Keratinocyte (primary cell): ENCODE data around the gene IKZF1. TPM values are rescaled to one million over a fixed set of nuclear protein-coding genes. Genes with fewer than 3 reads are reported as not detected.

Source experiments
- DNase-seq: peaks from one replicate; pipeline ENCODE4 v3.0.0-alpha.2; 2011; ENCODE audit warnings: low read depth, missing footprints, low spot score
- FAIRE-seq: peaks from 2 replicates; lab custom pipeline; 2011; peaks lifted over from hg19 to GRCh38; lab: Jason Lieb, UNC
- H2AFZ ChIP-seq: 2 replicates; pipeline ENCODE4 v1.6.0; 2012; ENCODE audit warnings: low read length, control low read depth, inconsistent platforms; ENCODE audit not compliant: control insufficient read depth
- H3K27ac ChIP-seq: 2 replicates; pipeline ENCODE4 v1.5.1; 2011; ENCODE audit warnings: low read length; ENCODE audit not compliant: control insufficient read depth, insufficient read depth
- H3K27me3 ChIP-seq: 3 replicates; pipeline ENCODE4 v1.6.0; 2011; ENCODE audit warnings: low read length; ENCODE audit not compliant: control insufficient read depth, insufficient read depth; ENCODE audit errors: extremely low read depth
- H3K36me3 ChIP-seq, 2 experiments: 2 replicates in 1 of 2; 3 replicates in 1 of 2; pipeline ENCODE4 v1.5.1; 2011; ENCODE audit warnings: low read length in 2 of 2, mild to moderate bottlenecking in 1 of 2; ENCODE audit not compliant: control insufficient read depth in 2 of 2, insufficient read depth in 2 of 2; ENCODE audit errors: extremely low read depth in 1 of 2
- H3K4me1 ChIP-seq: 3 replicates; pipeline ENCODE4 v1.5.1; 2011; ENCODE audit warnings: low read length; ENCODE audit not compliant: control insufficient read depth, insufficient read depth; ENCODE audit errors: extremely low read depth
- H3K4me2 ChIP-seq: 3 replicates; pipeline ENCODE4 v1.6.0; 2011; ENCODE audit warnings: low read depth, low read length; ENCODE audit not compliant: control insufficient read depth, insufficient read depth; ENCODE audit errors: extremely low read depth
- H3K4me3 ChIP-seq, 3 experiments: fragments of 200-600 bp in 1 of 3; sonication (generic) in 1 of 3; 2 replicates in 2 of 3; 3 replicates in 1 of 3; pipeline ENCODE4 v1.5.1; 2011 to 2016; ENCODE audit warnings: low read length in 3 of 3, mild to moderate bottlenecking in 3 of 3, control low read depth in 2 of 3, inconsistent platforms in 1 of 3, low read depth in 1 of 3, mixed read lengths in 1 of 3, mixed run types in 1 of 3, moderate library complexity in 1 of 3; ENCODE audit not compliant: control insufficient read depth in 2 of 3, insufficient read depth in 2 of 3; ENCODE audit errors: extremely low read depth in 1 of 3
- H3K79me2 ChIP-seq: 2 replicates; pipeline ENCODE4 v1.6.0; 2012; ENCODE audit warnings: low read length; ENCODE audit not compliant: control insufficient read depth, insufficient read depth
- H3K9ac ChIP-seq: 3 replicates; pipeline ENCODE4 v1.6.0; 2011; ENCODE audit warnings: low read length; ENCODE audit not compliant: control insufficient read depth, insufficient read depth; ENCODE audit errors: extremely low read depth
- H3K9me1 ChIP-seq: 3 replicates; pipeline ENCODE4 v1.6.0; 2011; ENCODE audit warnings: low read length; ENCODE audit not compliant: control insufficient read depth, insufficient read depth; ENCODE audit errors: extremely low read depth
- H3K9me3 ChIP-seq: 2 replicates; pipeline ENCODE4 v1.5.1; 2012; ENCODE audit warnings: low read depth, low read length; ENCODE audit not compliant: control insufficient read depth
- H4K20me1 ChIP-seq: 3 replicates; pipeline ENCODE4 v1.6.0; 2011; ENCODE audit warnings: low read length; ENCODE audit not compliant: control insufficient read depth, insufficient read depth; ENCODE audit errors: extremely low read depth
- CTCF ChIP-seq, 3 experiments: IDR thresholded peaks in 1 of 3; conservative IDR thresholded peaks in 1 of 3; optimal IDR thresholded peaks in 1 of 3; 2 replicates in 2 of 3; 3 replicates in 1 of 3; pipeline versions ENCODE3 to v1.5.1; 2011; ENCODE audit warnings: low read length in 3 of 3, mild to moderate bottlenecking in 3 of 3, moderate library complexity in 2 of 3, control low read depth in 1 of 3, inconsistent platforms in 1 of 3; ENCODE audit not compliant: insufficient read depth in 2 of 3; ENCODE audit errors: extremely low read depth in 1 of 3
- EZH2 ChIP-seq: IDR thresholded peaks from one replicate; pipeline ENCODE4 v1.6.1; 2012; ENCODE audit warnings: inconsistent platforms, mild to moderate bottlenecking, low read length, moderate library complexity
- dilution Hi-C: fragments of 300-500 bp; cut with MboI; formaldehyde crosslinking; loops from one replicate; pipeline ENCODE4 v1.7.0; 2020; ENCODE audit warnings: low sequenced_read_pairs; ENCODE audit not compliant: extremely low pct_ligation_motif_present
- polyA plus RNA-seq, 5 experiments: library from polyadenylated mRNA; depleted of rRNA in 3 of 5; stranded (reverse) in 3 of 5; stranded (forward) in 1 of 5; unstranded in 1 of 5; fragments of >200 nt; gene quantifications; 1 replicate in 1 of 5; 2 replicates in 3 of 5; 3 replicates in 1 of 5; pipeline versions ENCODE4 v1.2.1 to v1.2.3, GENCODE V29; 2011 to 2012; ENCODE audit warnings: missing spikeins in 2 of 5, low read depth in 1 of 5, low replicate concordance in 1 of 5

IKZF1 gene
- polyA plus RNA-seq, 1 donor (not counting 4 experiments of a cell fraction or from before 2014, with no cell fraction given) = not detected

GRCh38 chr7:50300336-50300735, 4.2 kb upstream of the IKZF1 start:
- no peak overlapping the region for H2AFZ ChIP-seq
- dilution Hi-C loops = no loop called here
- TF ChIP-seq EZH2 (no peak), CTCF (optimal IDR thresholded peaks at IDR 0.05 in 1 of 3, IDR thresholded peaks at IDR 0.05 in 1 of 3, conservative IDR thresholded peaks at IDR 0.05 in 1 of 3; ENCODE audit: extremely low read depth in 1 of 3, insufficient read depth in 2 of 3, low read length in 3 of 3) (no peak)

GRCh38 chr7:50302486-50303334, 1.8 kb upstream of the IKZF1 start:
- peaks cover 47% of the 10 kb centered on the region for H3K27me3 ChIP-seq
- H3K9me1 ChIP-seq = no peaks in the 10 kb centered on the region
- no peak for DNase-seq
- H2AFZ ChIP-seq = no peak overlapping the region
- dilution Hi-C loops = no loop called here
- H3K9me3 ChIP-seq = no peaks in the 10 kb centered on the region
- no peak overlapping the region for H3K27ac ChIP-seq
- H3K9ac ChIP-seq = no peak overlapping the region
- no peak for FAIRE-seq
- no peaks in the 10 kb centered on the region for H3K79me2 ChIP-seq
- TF ChIP-seq EZH2 (no peak), CTCF (optimal IDR thresholded peaks at IDR 0.05 in 1 of 3, IDR thresholded peaks at IDR 0.05 in 1 of 3, conservative IDR thresholded peaks at IDR 0.05 in 1 of 3; ENCODE audit: extremely low read depth in 1 of 3, insufficient read depth in 2 of 3, low read length in 3 of 3) (no peak)
- H4K20me1 ChIP-seq = no peaks in the 10 kb centered on the region
- no peaks in the 10 kb centered on the region for H3K36me3 ChIP-seq
- no peaks in the 10 kb centered on the region for H3K4me1 ChIP-seq
- H3K4me3 ChIP-seq = no peak overlapping the region
- no peak overlapping the region for H3K4me2 ChIP-seq

More at GRCh38 chr7:50300336-50300735, 4.2 kb upstream of the IKZF1 start:
- DNase-seq = no peak
- Histone ChIP-seq H3K4me1 (no peaks in the 10 kb centered on the region), H3K27ac (no peak overlapping the region), H3K27me3 (peaks cover 42% of the 10 kb centered on the region), H3K9me3 (no peaks in the 10 kb centered on the region), H4K20me1 (no peaks in the 10 kb centered on the region), H3K4me2 (no peak overlapping the region), H3K9ac (no peak overlapping the region), H3K4me3 (no peak overlapping the region), H3K79me2 (no peaks in the 10 kb centered on the region), H3K9me1 (no peaks in the 10 kb centered on the region), H3K36me3 (no peaks in the 10 kb centered on the region)
- no peak for FAIRE-seq
